ENCODE measurements around the gene MB.

The MB gene

DNA sequence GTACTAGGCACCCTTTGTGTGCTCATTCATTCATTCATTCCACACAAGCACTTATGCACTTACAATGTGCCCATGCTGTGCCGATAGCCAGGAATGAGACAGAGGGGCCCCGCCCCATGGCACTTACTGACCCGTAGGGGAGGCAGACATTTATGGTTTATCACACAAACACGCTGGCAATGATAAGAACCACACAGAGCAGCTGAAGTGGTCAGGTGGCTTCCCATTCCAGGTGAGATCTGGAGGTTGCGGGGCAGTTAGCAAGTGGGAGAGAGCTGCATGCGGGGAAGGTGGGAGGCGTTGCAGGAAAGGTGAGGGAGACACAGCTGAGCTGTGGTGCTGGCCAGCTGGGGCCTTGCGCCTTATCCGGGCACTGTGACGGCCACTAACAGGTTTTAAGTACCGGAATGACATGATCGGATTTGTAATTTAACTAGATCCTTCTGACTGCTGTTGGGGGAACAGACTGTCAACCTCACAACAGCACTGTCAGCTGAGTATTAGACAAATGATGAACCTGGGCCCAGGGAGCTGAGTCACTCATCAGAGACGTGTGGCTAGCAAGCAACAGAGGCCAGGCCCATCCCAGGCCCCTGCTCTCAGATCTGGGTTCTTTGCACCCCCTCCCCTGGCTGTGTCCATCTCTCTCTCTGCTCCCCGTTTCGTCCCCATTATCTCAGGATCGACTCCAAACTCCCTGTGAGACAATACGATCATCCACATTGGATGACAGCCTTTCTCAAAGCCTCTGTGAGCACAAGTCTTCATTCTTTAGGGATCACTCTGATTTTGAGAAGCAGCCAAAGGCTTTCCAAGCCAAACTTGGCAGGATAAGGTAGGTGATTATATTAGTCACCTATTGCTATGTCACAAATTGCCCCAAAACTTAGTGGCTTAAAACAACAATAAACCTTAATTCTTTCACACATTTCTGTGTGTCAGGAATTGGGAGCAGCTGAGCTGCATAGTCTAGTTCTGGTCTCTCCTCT, 48.1 kb downstream of the MB start:
- no peak for DNase-seq

DNA sequence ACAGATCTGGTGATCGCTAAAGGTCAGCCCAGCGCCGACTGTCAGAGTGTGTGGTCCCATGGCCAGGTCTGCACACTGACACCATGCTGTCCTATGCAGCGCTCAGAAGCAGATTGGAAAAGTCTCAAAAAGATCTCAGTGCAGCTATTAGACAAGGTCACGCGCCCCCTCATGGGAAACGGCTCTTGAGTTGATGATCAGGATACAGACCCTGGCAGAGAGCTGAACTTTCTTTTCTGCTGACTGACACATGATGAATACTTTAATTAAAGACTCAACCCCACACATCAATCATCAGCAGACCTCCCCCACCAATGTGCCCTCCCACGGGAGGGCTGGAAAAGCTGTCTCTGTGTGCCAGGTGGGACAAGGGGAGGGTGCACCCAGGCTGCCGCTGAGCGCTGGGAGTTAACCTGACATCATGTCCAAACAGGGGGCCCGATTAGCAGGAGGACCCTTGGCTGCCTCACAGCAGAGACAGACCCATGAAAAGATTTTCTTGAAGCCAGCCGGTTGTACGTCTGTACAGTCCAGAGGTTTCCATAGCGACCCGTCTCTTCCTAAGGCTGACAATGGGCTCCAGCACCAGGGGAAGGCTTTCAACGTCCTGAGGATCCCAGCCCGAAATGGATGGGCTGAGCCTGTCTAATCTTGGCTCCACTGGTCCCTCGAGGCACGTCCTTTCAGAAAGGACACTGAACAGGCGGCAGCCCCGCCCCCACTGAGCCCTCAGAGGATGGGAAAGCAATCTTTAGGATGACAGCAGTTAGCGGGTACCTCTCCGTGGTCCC, 49.6 kb downstream of the MB start:
- DNase-seq: no peak

DNA sequence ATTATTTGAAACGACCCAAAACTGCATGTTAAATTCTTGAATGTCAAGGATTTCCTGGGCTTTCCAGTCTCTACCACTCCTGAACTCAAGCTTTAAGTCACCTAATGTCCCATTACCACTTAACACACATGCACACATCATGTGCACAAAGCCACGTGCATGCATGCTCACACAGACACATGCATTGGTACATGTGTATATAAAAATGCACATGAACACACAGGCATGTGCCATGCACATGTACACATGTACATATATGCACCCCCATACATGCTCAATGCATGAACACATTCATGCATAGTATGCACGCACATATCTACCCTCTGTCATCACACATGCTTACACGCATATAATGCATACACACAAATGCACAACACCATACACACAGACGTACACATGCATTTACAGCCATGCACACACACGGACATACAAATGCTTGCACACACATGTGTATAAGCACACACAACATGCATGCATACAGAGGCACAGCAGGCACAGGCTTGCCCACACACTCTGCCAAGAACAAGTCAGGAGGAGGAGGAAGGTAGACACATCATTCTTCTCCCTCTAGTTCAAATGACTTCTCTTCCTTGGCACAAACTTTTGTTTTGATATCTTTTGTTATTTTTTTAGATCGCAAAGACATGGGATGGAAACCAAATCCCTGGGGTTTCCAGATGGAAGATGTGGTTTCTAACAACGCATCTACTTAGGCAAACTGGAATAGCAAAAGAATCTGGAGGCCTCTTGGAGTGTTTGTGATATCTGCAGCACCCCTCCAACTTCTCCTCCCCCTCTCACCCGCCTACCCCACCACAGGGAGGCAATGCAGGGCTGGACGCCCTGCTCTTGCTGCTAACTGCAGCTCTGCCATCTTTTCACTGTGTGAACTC, 51.9 kb downstream of the MB start:
- DNase-seq: no peak

DNA sequence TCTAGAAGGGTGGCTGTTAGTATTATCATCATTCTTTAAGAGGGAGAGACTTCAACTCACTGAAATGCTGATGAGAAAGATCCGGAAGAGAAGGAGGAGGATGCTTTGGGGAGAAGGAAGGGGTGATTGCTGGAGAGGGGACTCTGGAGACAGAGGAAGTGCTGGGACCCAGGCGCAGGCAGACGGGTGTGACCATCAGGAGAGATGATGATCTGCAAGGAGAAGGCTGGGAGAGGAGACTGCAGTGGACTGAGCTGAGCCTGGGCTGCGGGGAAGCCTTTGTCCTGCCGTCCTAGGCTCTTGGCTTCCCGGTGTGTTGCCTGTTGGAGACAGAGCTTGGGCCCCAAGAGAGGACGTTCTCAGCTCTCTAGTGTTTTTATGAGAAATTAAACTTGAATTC, 53.9 kb downstream of the MB start:
- DNase-seq: no peak

DNA sequence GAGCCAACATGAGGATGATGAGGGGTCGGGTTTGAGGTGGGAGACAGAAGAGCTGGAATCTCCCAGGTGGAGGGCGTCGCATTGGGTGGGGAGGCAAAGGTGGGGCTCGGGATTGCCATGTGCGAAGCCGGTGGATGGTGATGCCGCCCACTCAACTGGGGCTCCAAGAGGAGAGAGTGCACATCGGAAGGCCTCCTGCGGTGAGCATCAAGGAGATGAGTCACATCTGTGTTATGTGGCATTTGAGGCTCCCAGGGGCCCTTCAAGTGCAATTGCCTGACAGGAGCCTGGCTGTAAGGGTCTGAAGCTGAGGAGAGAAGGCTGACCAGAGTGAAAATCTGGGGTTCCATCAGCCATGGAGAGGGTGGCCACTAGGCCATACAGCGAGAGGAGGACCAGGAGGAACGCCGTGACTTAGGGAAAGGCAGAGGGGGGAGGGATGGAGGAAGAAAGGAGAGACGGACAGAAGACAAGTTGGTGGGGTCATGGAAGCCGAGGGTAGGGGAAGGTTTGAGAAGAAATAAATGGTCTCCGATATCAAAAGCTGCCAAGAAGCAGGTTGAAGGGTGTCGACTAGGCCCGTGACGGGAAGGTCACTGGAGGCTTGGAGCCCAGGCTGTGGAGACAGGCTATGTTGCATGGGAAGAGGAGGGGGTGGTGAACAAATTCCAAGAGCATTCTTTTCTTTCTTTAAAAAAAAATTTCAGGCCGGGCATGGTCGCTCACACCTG, 55.2 kb downstream of the MB start:
- no peak for DNase-seq

DNA sequence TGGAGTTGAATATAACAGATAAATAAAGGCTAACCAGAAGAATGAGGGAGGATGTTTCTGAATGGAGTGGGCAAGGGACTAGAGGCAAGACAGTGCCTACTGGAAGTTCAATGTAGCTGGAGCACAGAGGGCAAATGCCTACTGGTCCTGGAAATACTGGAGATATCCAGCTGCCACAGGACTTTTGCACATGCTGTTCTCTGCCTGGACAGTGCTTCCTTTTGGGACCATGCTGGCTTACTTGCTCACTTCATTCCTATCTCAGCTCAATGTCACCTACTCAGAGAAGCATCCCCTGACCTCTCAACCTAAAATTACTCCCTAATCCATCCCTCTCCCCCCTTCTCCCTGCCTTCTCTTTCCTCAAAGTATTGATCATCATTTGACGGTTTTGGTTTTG, 56.3 kb downstream of the MB start:
- no peak for DNase-seq

DNA sequence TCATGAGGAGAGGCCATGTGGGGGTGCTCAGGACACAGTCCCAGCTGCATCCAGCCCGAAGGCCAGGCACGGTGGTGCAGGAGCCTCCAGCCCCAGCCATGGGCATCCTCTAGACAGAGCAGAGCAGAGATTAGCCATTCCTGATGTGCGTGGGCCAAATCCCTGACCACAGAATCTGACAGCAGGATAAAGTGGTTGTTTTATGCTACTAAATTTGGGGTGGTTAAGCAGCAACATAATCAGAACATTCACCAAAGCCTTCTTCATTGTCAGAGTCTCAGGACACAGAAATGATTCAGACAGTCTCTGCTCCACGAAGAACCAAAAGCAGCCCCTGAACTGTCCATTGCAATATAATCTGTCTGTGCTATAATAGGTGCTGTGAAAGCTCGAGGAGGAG, 56.8 kb downstream of the MB start:
- no peak for DNase-seq

DNA sequence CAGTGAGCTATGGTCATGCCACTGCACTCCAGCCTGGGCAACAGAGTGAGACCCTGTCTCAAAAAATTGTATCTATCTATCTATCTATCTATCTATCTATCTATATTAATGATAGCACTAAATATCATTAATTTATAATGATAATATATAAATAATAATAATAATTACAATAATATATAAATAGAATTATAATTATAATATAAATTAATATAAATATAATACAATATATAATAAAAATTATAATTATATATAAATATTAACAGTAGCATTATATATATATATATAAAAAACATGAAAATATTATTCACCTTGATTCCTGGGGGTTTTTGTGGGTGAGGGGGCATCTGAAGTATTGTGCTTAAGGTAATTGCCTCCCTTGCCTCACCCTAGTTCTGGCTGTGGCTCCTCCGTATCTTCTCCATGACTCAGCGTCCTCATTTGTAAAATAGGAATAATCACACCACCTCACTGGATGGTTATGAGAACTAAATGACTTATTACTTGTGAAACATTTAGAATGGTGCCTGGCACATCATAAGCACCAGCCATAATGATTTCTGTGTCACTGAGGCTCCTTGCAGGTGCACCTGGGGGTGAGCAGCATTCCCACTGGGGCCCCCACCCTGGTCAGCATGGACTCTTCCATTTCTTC, 57.6 kb downstream of the MB start:
- DNase-seq: no peak

DNA sequence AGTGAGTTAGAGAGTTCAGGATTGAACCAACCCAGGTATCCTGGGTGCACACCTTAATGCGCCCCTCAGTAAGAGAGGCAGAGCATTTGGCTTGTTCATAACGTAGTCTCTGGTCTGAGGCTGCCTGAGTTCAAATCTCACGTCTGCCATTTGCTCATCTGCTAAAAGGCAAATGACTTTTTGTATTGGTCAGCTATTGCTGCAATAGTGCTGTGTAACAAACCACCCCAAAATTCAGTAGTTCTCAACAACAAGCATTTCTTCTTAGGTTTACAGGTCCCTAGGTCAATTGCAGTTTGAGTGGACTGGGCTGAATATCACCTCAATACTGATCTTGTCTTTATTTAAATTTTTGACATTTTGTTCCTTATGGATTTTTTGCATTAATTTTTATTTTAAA, 58.4 kb downstream of the MB start:
- no peak for DNase-seq

DNA sequence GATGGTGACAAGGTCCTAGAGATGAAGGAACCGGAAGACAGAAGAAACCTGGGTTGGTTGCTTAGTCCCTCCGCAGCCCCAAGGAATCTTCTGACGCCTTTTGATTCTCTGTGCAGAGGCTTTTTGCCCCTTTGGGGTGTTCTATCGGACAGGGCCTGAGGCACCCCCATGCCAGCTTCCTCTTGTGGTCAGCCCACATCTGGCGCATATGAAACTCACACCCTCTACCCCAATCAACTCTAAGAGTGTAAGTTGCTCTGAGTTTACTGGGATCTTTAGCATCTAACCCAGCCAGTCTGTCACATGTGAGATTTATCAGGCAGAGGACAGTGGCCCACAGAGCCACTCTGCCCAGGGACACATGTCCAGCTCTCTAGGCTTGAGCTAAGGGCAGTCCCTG, 59.1 kb downstream of the MB start:
- DNase-seq: no peak

Data from left hindlimb (tissue), 1 donor.